GM23338 (cell line): Measurements from ENCODE around the gene PFN2.
A peak's percentile ranks its signal among the peaks of the same experiment; 100 is the strongest.

Experiments used
- CREB1 ChIP-seq: fragments of 250-450 bp; sonication (Bioruptor Pico); IDR thresholded peaks from 2 replicates; pipeline ENCODE4 v1.5.0; 2020; ENCODE audit warnings: low read depth, mild to moderate bottlenecking, moderate library complexity
- EZH2 ChIP-seq: fragments of 200-600 bp; sonication (generic); IDR thresholded peaks from one replicate; pipeline ENCODE4 v1.8.0; 2017; ENCODE audit warnings: antibody characterized with exemption, mild to moderate bottlenecking, low read depth; ENCODE audit not compliant: unreplicated experiment
- EZH2phosphoT487 ChIP-seq: fragments of 200-600 bp; sonication (generic); IDR thresholded peaks from one replicate; pipeline ENCODE4 v1.8.1; 2018; ENCODE audit warnings: antibody characterized with exemption; ENCODE audit not compliant: unreplicated experiment
- JUNB ChIP-seq: IDR thresholded peaks from one replicate; pipeline ENCODE4 v1.6.1; 2016; ENCODE audit warnings: antibody characterized with exemption; ENCODE audit not compliant: unreplicated experiment
- NANOG ChIP-seq: IDR thresholded peaks from 2 replicates; pipeline ENCODE4 v1.6.1; 2016; ENCODE audit warnings: antibody characterized with exemption, borderline replicate concordance
- POLR2AphosphoS5 ChIP-seq: IDR thresholded peaks from 2 replicates; pipeline ENCODE4 v1.6.1; 2016; ENCODE audit warnings: antibody characterized with exemption, low read depth
- TF ChIP-seq, protein P1 (sequence below), 2 experiments: fragments of 200-600 bp in 1 of 2; sonication (generic) in 1 of 2; conservative IDR thresholded peaks; 2 replicates each; pipeline versions ENCODE4 v1.5.1 to v1.6.1; 2016 to 2017; ENCODE audit warnings: antibody characterized with exemption in 2 of 2, low read depth in 2 of 2, mild to moderate bottlenecking in 2 of 2, moderate library complexity in 1 of 2
- TF ChIP-seq, protein P2 (sequence below): IDR thresholded peaks from one replicate; pipeline ENCODE4 v1.6.1; 2018; ENCODE audit warnings: antibody characterized with exemption; ENCODE audit not compliant: unreplicated experiment

DNA sequence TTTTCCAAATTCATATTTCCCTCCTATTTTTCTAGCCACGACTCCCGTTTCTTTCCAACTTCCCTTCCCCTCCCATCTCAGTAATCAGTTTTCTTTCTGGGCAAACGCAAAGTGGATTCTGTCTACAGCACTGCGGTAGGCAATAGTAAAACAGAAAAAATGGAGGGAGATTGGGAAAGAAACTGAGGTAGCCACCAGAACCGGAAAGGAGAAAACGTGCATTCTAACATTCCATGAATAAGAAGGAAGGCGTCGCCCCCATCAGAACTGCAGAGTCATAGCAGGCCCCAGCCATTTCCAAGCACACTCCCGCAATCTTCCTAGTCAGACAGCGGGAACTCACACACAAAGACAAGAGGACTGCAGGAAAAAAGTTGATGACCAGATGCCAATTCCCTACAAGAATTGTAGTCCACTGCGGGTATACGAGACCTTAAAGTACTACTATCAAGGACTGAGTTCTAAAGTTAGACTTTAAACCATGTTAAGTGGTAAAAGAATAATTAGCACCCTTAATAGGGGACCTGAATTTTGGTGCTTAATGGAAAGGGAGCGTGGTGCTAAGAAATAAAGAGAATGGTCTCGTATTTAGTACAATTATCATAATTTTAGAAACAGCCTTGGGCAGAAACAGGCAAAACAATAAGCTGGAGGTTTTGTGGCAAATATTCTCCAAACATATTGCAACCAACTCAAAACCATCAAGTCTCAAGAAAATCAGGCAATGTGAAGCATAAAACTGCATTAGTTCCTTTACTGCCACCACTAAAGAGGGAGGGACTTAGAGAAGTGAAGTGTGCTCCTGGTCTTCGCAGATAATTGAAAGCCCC is 1.4 kb downstream of the PFN2 start:
- TF ChIP-seq, protein P1, sequence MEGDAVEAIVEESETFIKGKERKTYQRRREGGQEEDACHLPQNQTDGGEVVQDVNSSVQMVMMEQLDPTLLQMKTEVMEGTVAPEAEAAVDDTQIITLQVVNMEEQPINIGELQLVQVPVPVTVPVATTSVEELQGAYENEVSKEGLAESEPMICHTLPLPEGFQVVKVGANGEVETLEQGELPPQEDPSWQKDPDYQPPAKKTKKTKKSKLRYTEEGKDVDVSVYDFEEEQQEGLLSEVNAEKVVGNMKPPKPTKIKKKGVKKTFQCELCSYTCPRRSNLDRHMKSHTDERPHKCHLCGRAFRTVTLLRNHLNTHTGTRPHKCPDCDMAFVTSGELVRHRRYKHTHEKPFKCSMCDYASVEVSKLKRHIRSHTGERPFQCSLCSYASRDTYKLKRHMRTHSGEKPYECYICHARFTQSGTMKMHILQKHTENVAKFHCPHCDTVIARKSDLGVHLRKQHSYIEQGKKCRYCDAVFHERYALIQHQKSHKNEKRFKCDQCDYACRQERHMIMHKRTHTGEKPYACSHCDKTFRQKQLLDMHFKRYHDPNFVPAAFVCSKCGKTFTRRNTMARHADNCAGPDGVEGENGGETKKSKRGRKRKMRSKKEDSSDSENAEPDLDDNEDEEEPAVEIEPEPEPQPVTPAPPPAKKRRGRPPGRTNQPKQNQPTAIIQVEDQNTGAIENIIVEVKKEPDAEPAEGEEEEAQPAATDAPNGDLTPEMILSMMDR (conservative IDR thresholded peaks at IDR 0.05; ENCODE audit: low read depth in 2 of 2): 0 out of 4 replicates have a peak, but pooled peaks of 1 of the 2 experiments have one; percentile 10
- TF ChIP-seq NANOG (no peak), JUNB (no peak), EZH2 (no peak), CREB1 (CRISPR knock-in tag) (peak; percentile 40; the same call in 1 of the 2 replicates), EZH2phosphoT487 (no peak), POLR2AphosphoS5 (peak; percentile 68)
- TF ChIP-seq, protein P2, sequence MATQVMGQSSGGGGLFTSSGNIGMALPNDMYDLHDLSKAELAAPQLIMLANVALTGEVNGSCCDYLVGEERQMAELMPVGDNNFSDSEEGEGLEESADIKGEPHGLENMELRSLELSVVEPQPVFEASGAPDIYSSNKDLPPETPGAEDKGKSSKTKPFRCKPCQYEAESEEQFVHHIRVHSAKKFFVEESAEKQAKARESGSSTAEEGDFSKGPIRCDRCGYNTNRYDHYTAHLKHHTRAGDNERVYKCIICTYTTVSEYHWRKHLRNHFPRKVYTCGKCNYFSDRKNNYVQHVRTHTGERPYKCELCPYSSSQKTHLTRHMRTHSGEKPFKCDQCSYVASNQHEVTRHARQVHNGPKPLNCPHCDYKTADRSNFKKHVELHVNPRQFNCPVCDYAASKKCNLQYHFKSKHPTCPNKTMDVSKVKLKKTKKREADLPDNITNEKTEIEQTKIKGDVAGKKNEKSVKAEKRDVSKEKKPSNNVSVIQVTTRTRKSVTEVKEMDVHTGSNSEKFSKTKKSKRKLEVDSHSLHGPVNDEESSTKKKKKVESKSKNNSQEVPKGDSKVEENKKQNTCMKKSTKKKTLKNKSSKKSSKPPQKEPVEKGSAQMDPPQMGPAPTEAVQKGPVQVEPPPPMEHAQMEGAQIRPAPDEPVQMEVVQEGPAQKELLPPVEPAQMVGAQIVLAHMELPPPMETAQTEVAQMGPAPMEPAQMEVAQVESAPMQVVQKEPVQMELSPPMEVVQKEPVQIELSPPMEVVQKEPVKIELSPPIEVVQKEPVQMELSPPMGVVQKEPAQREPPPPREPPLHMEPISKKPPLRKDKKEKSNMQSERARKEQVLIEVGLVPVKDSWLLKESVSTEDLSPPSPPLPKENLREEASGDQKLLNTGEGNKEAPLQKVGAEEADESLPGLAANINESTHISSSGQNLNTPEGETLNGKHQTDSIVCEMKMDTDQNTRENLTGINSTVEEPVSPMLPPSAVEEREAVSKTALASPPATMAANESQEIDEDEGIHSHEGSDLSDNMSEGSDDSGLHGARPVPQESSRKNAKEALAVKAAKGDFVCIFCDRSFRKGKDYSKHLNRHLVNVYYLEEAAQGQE: no peak
